ENCODE measurements around the gene TMEM266.

The TMEM266 gene

GRCh38 chr15:76161153-76162035 is 101.6 kb downstream of the TMEM266 start:
- Histone ChIP-seq H3K9ac (ENCODE audit: low read length) (no peak overlapping the region), H3K4me3 (ENCODE audit: insufficient read depth, low read length, poor library complexity, severe bottlenecking) (no peak overlapping the region), H3K27ac (ENCODE audit: low read depth, low read length) (no peak overlapping the region), H3K79me2 (ENCODE audit: insufficient read depth, low read length) (no peaks in the 10 kb centered on the region), H3K4me2 (ENCODE audit: low read depth, low read length, poor library complexity, severe bottlenecking) (no peak overlapping the region), H3K9me2 (replicated peaks; ENCODE audit: insufficient read depth, low read length) (no peaks in the 10 kb centered on the region), H3K9me3 (ENCODE audit: insufficient read depth, low read length) (no peaks in the 10 kb centered on the region), H3K27me3 (ENCODE audit: low read length) (no peaks in the 10 kb centered on the region), H2AFZ (ENCODE audit: low read depth, low read length, severe bottlenecking) (no peak overlapping the region), H3F3A (ENCODE audit: insufficient read depth) (no peaks in the 10 kb centered on the region), H3K36me3 (ENCODE audit: low read length) (no peaks in the 10 kb centered on the region), H4K20me1 (ENCODE audit: low read depth, low read length) (no peaks in the 10 kb centered on the region)
- no peak for TF ChIP-seq CTCF (IDR thresholded peaks at IDR 0.05; ENCODE audit: insufficient read depth, low read length, poor library complexity, severe bottlenecking)
- TF ChIP-seq EZH2phosphoT487 (conservative IDR thresholded peaks at IDR 0.05; ENCODE audit: low read length): no peak

- H3K4me3 ChIP-seq (ENCODE audit: insufficient read depth, low read length, poor library complexity, severe bottlenecking): no peak overlapping the region
- H3K79me2 ChIP-seq (ENCODE audit: insufficient read depth, low read length): no peaks in the 10 kb centered on the region
- no peaks in the 10 kb centered on the region for H3K27me3 ChIP-seq (ENCODE audit: low read length)
- no peak overlapping the region for H3K9ac ChIP-seq (ENCODE audit: low read length)
- no peak overlapping the region for H2AFZ ChIP-seq (ENCODE audit: low read depth, low read length, severe bottlenecking)
- H3F3A ChIP-seq (ENCODE audit: insufficient read depth): no peaks in the 10 kb centered on the region
- H3K36me3 ChIP-seq (ENCODE audit: low read length): no peaks in the 10 kb centered on the region
- no peak overlapping the region for H3K27ac ChIP-seq (ENCODE audit: low read depth, low read length)
- no peak overlapping the region for H3K4me2 ChIP-seq (ENCODE audit: low read depth, low read length, poor library complexity, severe bottlenecking)
- H4K20me1 ChIP-seq (ENCODE audit: low read depth, low read length): no peaks in the 10 kb centered on the region
- no peaks in the 10 kb centered on the region for H3K9me3 ChIP-seq (ENCODE audit: insufficient read depth, low read length)
- H3K9me2 ChIP-seq (replicated peaks; ENCODE audit: insufficient read depth, low read length): no peaks in the 10 kb centered on the region
- no peak for TF ChIP-seq CTCF (IDR thresholded peaks at IDR 0.05; ENCODE audit: insufficient read depth, low read length, poor library complexity, severe bottlenecking)
- no peak for TF ChIP-seq EZH2phosphoT487 (conservative IDR thresholded peaks at IDR 0.05; ENCODE audit: low read length)
Observed at GRCh38 chr15:76162036-76162398, 102.2 kb downstream of the TMEM266 start.

GRCh38 chr15:76162784-76163456 is 103.1 kb downstream of the TMEM266 start:
- Histone ChIP-seq H3K36me3 (ENCODE audit: low read length) (no peaks in the 10 kb centered on the region), H3K9me2 (replicated peaks; ENCODE audit: insufficient read depth, low read length) (no peaks in the 10 kb centered on the region), H3K9me3 (ENCODE audit: insufficient read depth, low read length) (no peaks in the 10 kb centered on the region), H3K9ac (ENCODE audit: low read length) (no peak overlapping the region), H3K79me2 (ENCODE audit: insufficient read depth, low read length) (no peaks in the 10 kb centered on the region), H3K4me3 (ENCODE audit: insufficient read depth, low read length, poor library complexity, severe bottlenecking) (no peak overlapping the region), H4K20me1 (ENCODE audit: low read depth, low read length) (no peaks in the 10 kb centered on the region), H2AFZ (ENCODE audit: low read depth, low read length, severe bottlenecking) (no peak overlapping the region), H3K27ac (ENCODE audit: low read depth, low read length) (no peak overlapping the region), H3K27me3 (ENCODE audit: low read length) (no peaks in the 10 kb centered on the region), H3F3A (ENCODE audit: insufficient read depth) (no peaks in the 10 kb centered on the region), H3K4me2 (ENCODE audit: low read depth, low read length, poor library complexity, severe bottlenecking) (no peak overlapping the region)
- TF ChIP-seq CTCF (IDR thresholded peaks at IDR 0.05; ENCODE audit: insufficient read depth, low read length, poor library complexity, severe bottlenecking) (no peak), EZH2phosphoT487 (conservative IDR thresholded peaks at IDR 0.05; ENCODE audit: low read length) (no peak)
